ENCODE measurements around the gene NTRK2.

NTRK2 gene

DNA sequence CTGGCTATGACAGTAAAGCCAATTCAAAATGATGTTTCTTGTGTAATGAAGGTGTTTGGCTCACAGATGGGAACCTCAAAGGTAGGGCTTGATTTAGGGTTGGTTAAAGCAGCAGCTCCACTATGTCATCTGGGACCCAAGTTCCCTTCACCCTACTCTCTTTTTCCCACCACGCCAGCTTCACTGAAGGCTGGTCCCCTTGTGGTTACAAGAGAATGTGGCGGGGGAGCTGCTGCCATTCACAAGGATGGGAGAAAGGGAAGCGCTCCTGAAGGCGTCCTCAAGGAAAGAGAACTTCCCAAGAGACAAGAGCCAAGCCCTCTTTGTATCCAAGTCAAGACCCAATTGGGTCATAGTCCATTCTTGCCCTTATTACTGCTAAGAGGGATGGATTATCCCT is 72.7 kb downstream of the NTRK2 start:
- DNase-seq, result no peak

DNA sequence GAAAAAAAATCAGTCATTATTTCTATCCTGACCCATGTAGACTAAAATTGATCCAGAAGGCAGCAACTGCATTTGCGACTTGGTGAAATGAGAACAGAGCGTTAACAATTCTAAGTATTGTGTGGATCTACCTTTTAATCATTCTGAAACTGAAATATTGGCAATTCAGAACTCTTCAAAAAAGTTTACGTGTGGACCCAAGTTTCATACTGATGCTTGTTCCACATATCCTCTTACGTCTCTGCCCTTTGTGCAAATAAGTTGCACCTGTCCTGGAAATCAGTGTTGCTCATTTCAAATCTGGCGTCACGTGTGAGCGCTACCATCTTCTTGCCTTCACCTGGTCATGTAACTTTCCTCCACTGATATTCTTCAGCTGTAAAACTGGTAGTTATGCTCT is 74.7 kb downstream of the NTRK2 start:
- no peak for DNase-seq

DNA sequence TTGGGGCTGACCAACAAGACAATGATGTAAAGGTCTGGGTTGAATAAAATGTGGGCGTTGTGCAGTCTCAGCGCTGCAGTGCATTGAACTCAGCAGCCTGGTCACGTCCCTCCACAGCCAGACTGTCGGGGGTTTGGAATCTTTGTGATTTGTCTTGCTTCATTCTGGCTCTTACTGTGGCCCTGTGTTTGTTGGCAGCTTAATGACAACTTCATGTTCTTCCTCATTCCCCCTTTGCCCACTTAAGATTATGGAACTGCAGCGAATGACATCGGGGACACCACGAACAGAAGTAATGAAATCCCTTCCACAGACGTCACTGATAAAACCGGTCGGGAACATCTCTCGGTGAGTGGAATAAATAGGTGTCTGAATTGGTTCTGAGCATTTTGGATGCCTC is 75.2 kb downstream of the NTRK2 start:
- no peak for DNase-seq

DNA sequence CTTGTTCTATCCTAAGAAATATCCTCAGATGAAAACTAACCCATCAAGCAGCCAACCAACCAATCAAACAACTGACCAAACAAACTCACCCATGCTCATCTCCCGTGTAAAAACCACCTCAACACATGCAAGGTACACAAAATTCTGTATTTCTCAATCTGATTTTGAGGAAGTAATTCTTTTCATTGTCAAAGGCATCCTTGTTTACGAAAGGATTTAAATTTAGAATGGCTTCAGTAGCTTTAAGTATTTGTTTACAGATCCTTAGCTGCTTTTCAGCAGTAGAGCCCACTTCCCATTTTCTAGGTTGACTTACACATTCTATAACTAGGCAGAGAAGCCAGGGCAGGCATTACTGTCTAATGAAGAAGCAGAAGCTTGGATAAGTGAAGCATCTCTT is 78.6 kb downstream of the NTRK2 start:
- DNase-seq, result no peak

DNA sequence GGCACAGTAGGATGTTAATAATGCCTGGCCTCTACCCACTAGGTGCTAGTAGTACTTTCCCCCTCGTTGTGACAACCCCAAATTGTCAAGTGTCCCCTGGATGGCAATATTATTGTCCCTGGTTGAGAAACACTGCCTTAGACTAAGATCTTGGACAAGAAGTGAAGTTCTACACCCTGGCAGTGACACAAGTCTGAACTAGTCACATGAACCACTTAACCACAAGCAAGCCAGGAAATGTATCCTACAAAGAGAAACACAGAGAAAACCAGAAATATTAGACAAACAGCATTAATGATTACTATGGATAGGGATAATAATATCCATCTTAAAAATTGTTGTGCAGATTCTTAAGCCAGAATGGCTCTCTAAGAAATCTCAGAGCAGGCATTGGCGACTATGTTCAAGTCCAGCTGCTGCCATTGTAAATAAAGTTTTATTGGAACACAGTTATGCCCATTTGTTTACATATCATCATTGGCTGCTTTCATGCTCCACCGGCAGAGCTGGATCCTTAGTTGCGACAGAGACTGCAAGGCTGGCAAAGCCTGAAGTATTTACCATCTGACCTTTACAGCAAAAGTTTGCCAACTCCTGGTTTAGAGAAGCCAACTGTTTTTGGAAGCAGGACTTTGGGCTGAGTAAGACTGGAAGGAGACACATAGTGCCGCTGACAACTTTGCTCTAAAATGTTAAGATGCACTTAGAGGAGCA is 80.8 kb downstream of the NTRK2 start:
- no peak for DNase-seq

DNA sequence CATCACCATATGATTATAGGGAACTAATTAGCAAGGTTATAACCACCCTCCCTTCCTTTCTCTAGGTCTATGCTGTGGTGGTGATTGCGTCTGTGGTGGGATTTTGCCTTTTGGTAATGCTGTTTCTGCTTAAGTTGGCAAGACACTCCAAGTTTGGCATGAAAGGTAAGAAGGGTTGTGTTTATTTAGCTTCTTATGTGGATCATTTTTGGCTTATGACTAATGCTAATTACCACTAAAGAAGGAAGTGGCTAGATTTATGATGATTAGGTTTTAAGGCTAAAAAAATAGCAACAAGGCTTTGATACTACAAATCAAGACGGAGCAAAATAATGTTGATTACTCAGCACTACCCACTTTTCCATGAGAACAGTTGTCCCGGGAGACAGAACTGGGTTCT is 82.4 kb downstream of the NTRK2 start:
- no peak for DNase-seq

DNA sequence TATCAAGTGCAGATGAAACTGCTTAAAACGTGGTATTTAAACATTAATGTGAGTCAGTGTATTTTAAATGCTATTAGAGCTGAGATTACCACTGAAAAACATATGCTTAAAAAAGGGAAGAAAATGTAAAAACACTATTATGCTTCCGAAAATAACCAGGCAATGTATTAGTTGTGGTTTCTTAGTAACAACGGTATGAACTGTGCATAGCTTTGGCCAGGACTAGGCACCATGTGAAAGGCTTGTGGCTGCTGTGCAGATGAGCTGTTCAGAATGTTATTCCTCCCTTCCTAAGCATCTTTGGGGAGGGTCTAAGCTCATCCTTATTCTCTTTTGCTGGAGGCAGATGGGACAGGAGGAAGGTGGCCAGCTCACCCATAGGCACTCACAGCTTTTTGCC is 84.9 kb downstream of the NTRK2 start:
- DNase-seq, result no peak

DNA sequence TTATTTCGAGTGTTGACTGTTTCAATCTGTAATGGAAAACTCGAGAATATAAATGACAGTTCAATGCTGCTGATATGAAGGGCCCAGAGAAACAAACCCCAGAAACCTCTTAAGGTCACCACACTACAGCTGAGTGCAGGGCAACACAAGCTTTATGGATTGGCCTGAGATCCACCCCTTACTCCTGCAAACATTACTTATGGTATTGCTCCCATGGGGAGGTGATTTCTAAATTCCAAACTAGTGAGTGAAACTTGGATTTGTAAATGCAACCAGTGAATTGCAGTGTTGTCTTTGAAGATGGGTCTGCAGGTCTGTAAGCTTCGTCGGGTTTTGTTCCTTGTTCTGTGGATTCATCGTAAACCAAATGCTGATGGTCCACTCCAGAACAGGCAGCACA is 85.4 kb downstream of the NTRK2 start:
- DNase-seq, result no peak

DNA sequence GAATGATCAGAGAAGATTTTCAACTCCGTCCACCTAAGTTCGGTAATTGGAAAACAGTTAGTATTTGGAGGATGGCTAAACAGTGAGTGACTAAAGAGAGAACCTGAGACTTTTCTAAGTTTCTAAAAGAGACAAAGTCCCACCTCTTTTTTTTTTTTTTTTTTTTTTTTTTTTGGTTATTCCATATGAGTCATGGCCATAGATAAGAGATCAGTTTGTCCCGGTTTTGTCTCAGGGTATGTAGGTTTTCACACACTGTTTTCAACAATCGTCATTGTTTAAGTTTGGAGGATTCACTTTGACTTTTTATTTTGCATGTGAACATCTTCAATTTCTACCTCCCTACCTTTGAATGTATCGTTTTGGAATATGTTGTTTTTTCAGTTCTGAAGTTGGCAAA is 85.9 kb downstream of the NTRK2 start:
- DNase-seq, result no peak

DNA sequence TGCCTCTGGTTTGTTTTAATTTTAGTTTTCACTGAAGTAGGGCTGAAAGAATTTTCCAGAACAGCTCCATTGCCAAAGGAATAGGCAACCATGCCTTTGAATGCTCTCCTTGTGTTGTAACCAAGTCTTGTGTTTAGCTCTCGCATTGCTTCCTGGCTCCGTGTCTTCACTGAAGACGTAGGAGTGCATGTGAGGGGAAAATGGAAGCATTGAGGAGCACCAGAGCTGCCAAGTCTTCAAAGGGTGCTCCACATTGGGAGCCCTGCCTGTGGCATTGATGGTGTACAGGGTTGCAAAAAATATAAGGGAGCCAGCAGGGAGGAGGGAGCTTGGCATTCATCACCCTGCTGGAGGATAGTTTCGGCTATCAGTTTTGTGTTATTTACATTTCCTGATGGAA is 86.6 kb downstream of the NTRK2 start:
- DNase-seq, result no peak

DNA sequence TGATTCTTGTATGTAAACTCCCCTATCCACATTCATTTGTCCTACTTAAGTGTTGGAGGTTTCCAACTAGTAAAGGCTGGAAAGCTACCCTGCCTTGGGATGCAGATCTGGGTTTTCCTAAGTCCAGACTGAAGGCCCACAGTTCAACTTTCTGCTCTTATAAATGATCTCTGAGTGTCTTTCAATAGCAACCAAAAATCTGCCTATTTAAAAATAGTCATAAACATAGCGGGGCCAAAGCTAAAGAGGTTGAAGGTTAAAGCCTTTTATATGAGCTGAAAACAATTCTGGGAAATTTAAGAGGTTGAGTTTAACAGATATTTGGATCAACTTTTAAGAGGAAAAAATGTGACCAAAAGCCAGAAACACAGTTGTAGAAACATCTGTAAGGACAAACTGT is 87.2 kb downstream of the NTRK2 start:
- no peak for DNase-seq

DNA sequence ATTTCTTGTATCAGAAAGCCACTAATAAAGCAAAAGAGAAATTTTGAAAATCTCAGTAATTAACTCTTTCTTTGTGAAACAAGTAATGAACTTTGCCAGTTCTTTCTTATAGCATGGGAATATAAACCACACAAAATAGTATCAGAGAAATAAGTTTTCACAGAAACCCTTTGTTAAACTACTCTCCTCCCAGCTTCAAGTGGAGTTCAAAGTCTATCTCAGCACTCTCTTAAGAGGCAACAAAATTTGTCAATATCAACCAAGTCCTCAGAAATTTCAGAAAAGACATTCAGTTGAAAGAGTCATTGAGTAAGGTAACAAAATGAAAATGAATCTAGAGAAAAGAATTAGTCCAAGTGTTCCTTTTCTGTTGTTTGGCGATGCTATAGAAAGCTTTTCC is 89.3 kb downstream of the NTRK2 start:
- DNase-seq, result no peak

DNA sequence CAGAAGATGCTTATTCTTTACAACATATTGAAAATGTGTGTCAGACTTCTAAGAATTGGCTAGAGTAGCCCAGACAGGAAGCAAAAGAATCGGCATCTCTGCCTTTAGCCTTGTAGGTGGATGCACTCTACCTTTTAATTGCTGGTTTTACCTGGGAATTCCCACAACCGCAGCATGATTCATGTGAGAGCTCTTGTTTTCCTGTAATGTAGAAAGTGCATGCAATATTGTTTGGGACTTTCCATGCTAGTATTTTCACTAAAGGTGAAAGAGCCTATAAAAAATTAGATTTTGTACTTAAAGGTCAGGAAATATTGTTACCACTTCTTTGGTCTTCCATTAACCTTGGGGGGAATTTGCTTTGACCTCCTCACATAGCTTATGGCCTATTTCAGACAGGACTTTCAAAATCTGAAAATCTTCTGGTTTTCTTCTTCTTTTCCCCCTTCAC is 89.8 kb downstream of the NTRK2 start:
- no peak for DNase-seq

DNA sequence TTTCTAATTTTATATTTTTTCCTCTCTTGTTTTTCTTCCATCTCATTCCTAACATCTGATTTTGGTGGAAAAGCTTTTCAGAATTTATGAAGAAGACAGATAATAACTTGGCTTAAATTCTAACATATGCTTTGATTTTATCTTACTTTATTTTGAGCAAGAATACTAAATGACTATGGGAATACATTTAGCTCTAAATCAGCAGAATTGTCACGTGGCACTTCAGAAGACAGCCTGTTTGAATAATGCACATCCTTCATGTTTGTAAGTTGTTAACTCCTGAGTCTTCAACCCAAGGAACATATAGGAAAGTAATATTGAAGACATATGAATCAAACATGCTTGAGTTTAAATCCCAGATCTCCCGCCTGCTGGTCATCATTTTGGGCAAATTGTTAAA is 90.3 kb downstream of the NTRK2 start:
- no peak for DNase-seq

DNA sequence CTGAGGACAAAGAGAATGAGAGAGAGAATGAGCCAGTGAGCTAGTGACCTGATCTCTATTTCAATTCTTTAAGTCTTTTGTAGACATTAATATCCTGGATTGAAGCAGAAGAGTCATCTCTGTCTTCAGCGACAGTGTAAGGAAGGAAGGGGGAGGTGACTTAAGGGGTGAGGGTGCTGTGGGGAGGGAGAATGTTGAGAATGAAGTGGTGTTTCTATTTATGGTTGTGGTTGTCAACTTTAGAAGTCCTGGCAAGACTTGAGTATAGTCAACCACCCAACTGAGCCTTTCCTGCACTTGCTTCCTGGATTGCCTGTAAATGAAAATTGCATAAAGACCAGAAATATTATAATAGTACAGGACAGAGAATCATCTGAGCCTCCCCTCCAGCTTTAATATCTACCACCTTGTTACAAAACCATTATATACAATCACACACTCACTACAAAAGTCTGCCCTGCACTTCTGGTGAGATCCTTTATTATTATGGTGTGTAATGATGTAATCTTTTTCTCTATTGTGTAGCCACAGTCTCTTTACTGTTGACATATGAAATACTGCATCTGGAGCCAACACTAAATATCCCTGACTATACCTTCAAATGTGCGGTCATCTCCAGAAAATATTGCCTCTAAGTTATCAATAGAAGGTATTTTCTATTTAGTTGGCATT is 91.7 kb downstream of the NTRK2 start:
- DNase-seq, result no peak

DNA sequence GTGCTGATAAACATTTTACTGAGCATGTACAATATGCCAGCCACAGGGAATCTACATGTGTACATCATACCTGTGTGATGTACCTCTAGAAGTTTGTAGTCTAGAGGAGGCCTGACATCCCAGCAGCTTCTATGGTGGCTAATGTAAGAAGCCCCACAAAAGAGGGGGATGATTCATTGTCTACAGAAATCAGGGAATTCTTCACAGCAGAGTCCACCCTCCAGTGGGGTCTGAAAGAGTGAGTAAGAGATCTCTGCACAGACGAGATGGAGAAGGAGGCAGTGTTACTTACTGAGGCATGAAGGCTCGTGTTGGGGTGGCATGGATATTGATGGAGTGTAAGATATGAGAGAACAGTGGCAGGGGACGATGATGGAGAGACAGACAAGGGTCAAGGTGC is 103.0 kb downstream of the NTRK2 start:
- DNase-seq, result no peak

DNA sequence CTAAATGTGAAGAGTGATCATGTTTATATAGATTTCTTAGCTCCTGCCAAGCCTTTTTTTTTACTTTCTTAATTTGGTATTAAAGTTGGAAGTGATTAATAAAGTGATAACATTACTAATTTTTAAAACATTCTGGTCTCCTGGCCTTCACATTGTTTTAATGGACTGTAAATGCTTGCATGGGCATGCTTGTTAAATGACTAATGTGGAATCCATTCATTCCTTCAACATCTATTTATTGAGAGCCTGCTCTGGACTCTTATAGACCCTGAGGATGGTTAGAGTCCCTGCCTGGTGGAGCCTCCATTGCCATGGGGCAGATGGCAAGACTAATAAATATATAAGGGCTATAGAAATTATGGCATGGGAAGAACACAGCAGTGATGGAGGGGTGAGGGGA is 103.5 kb downstream of the NTRK2 start:
- no peak for DNase-seq

DNA sequence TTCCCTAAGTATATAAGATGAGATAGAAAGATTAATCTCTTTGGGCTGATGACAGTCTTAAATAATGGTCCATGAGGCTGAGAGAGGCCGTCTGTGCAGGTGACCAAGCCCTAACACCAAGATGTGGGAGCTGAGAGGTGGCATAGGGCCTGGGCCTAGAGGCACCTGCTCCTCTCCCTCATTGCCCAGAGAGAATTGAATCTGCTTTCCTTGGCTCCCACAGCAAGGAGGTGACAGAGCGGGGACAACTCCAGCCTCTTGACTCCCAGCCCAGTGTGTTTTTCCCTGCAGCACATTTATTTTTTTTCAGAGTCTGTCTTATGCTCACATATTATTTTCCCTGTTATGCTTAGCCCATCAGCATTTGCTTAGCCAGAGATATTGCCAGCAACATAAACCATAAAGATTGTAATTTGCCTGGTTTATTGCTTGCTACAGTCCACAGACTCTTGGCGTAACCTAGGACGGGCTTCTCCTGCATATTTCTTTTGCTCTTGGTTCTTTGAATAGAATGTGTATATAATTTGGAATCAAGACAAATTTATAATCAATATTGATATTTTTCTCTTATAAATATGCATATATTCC is 105.6 kb downstream of the NTRK2 start:
- no peak for DNase-seq

DNA sequence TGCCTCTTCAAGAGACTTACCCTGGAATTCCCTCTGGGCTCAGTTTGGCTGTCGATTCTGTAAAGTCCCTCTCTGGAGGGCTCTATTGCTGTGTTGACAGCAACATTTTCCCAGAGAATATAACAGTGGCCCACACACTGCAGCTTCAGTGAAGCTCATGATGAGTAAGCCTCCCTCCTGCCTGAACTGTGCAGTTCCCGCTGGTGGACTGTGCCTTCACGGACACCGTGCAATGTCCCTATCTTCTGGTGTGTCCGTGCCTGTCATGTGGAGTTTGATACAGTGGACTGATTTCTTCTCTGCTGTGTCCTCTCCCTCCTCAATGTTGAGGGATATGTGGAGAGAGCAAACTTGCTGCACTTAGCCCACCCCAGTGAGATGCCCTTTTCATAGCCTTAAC is 109.0 kb downstream of the NTRK2 start:
- no peak for DNase-seq

DNA sequence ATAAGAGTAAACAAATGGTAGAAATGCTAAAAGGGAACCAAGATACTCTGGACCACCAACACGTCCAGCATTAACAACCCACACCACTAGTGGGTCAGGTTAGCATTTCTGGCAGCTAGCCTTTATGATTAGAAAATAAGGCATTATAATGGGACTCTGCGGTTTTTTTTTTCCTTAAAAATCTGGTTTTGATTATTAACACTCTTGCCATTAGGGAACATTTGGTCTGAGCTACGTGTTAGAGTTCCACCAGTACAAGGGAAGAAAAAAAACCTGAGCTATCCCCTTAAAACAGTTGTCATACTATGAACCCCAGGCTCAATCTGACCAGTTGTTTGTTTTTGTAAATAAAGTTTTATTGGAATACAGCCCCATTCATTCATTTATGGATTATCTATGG is 110.4 kb downstream of the NTRK2 start:
- DNase-seq, result no peak

DNA sequence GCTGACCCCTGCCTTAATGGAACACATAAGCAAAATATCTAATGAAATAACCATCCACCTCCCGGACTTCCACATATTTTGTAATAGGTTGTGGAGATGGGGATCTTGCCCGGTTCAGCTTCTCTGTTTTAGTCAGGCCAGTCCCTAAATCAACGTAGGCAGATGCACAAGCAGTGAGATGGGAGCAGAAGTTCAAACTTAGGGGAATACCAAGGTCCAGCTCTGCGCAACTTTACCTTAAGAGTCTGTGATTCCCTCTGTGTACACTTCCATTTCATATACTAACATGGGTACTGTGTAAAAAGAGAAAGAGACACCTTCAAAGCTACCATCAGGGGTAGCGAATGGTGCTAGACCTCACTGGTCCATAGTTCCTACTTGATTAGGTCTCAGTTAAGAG is 110.9 kb downstream of the NTRK2 start:
- no peak for DNase-seq

DNA sequence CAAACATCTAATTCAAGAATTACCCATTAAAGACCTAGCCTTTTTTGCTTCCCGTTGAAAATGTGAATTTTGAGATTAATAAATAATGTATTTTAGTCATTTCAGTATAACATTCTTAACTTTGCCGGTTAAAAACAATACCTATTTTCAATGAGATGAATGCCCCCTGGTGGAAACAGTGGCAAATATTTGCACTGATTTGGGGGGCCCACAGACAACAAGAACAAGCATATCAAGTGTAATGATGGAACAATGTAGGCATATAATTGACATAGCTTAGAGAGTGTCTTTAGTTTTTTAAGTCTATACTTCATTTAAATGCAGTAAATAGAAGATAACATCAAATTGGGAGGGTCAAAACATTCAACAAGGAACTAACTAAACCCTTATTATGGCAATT is 111.9 kb downstream of the NTRK2 start:
- DNase-seq, result no peak

DNA sequence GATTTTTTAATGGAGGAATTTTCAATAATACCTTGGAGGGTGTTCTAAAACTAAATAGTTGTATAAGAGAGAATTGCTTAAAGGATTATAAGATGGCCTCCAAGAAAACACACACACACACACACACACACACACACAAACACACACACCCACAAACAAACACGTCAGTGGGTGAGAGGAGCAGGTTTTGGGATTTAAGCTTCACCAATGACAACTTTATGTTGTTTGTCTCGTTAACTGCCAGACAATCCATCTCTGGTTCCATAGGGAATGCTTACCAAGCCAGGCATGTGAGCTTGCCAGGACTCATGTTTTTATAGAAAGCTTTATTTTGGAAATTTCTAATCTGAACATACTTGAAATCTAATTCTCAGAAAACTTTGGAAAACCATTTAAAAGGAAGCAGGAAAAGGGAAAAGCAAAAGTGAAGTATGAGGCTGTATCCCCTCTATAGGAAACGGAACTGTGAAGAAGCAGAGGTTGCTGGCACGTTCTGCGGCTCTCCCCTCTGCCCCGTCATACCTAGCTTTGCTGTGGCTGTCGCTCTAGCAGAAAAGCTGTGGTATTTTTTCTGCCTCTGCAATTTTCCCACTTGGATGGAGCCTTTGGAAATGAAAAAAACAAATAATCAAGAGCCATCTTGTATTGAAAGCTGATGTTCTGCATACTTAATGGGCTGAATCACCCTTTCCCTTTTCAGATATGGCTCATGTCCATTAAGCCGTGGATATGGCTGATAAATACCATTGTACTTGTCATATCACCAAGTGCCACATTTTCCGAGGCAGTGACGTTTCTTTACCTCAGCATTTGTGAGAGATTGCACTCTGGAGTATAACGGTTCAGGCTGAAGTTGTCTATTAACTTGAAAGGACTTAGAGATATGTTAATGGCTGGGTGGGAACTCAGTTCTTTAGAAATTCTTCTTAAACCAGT is 112.7 kb downstream of the NTRK2 start:
- DNase-seq, result no peak
